Activated naive CD8-positive, alpha-beta T cell (primary cell): ENCODE data around the gene ZNF70.

Experiments
- H3K27ac Mint-ChIP-seq: one replicate; pipeline ENCODE4 v1.8.0; 2021; ENCODE audit warnings: mixed read lengths
- H3K27me3 Mint-ChIP-seq: one replicate; pipeline ENCODE4 v1.8.0; 2021; ENCODE audit warnings: mixed read lengths
- H3K36me3 Mint-ChIP-seq: one replicate; pipeline ENCODE4 v1.8.0; 2021; ENCODE audit warnings: mixed read lengths
- H3K4me1 Mint-ChIP-seq: one replicate; pipeline ENCODE4 v1.8.0; 2021; ENCODE audit warnings: low read depth, mixed read lengths
- H3K4me3 Mint-ChIP-seq: one replicate; pipeline ENCODE4 v1.8.0; 2021; ENCODE audit warnings: mild to moderate bottlenecking, mixed read lengths
- H3K9me3 Mint-ChIP-seq: one replicate; pipeline ENCODE4 v1.8.0; 2021; ENCODE audit warnings: low read depth, mixed read lengths

The ZNF70 gene

GRCh38 chr22:23704062-23704461, 46.9 kb downstream of the ZNF70 start:
- Mint-ChIP-seq H3K9me3 (peaks cover 8% of the 10 kb centered on the region), H3K27me3 (no peaks in the 10 kb centered on the region), H3K4me3 (peak overlapping the region; percentile 35), H3K4me1 (peaks cover 67% of the 10 kb centered on the region), H3K36me3 (peaks cover 67% of the 10 kb centered on the region), H3K27ac (peak overlapping the region; percentile 92)

GRCh38 chr22:23700706-23701105, 50.2 kb downstream of the ZNF70 start:
- peaks cover 49% of the 10 kb centered on the region for H3K36me3 Mint-ChIP-seq
- no peak overlapping the region for H3K4me3 Mint-ChIP-seq
- no peaks in the 10 kb centered on the region for H3K27me3 Mint-ChIP-seq
- peaks cover 8% of the 10 kb centered on the region for H3K9me3 Mint-ChIP-seq
- peaks cover 67% of the 10 kb centered on the region for H3K4me1 Mint-ChIP-seq
- H3K27ac Mint-ChIP-seq, result no peak overlapping the region

- Mint-ChIP-seq H3K27me3 (no peaks in the 10 kb centered on the region), H3K4me3 (peak overlapping the region; percentile 7), H3K27ac (no peak overlapping the region), H3K36me3 (peaks cover 35% of the 10 kb centered on the region), H3K4me1 (peaks cover 60% of the 10 kb centered on the region), H3K9me3 (peaks cover 8% of the 10 kb centered on the region)
These were observed 52.2 kb downstream of the ZNF70 start for GRCh38 chr22:23698673-23699235.

- Mint-ChIP-seq H3K27ac (peak overlapping the region; percentile 100), H3K36me3 (peaks cover 31% of the 10 kb centered on the region), H3K4me3 (peak overlapping the region; percentile 7), H3K27me3 (no peaks in the 10 kb centered on the region), H3K9me3 (peaks cover 8% of the 10 kb centered on the region), H3K4me1 (peaks cover 54% of the 10 kb centered on the region)
These were observed 52.8 kb downstream of the ZNF70 start for GRCh38 chr22:23698094-23698493.

GRCh38 chr22:23697031-23697970, 53.6 kb downstream of the ZNF70 start:
- H3K27me3 Mint-ChIP-seq, result no peaks in the 10 kb centered on the region
- H3K36me3 Mint-ChIP-seq, result peaks cover 29% of the 10 kb centered on the region
- peak overlapping the region; percentile 93 for H3K4me3 Mint-ChIP-seq
- peak overlapping the region; percentile 100 for H3K27ac Mint-ChIP-seq
- peaks cover 8% of the 10 kb centered on the region for H3K9me3 Mint-ChIP-seq
- H3K4me1 Mint-ChIP-seq, result peaks cover 50% of the 10 kb centered on the region

GRCh38 chr22:23696326-23696851, 54.5 kb downstream of the ZNF70 start:
- H3K4me3 Mint-ChIP-seq, result peak overlapping the region; percentile 93
- peaks cover 20% of the 10 kb centered on the region for H3K36me3 Mint-ChIP-seq
- peaks cover 8% of the 10 kb centered on the region for H3K9me3 Mint-ChIP-seq
- no peaks in the 10 kb centered on the region for H3K27me3 Mint-ChIP-seq
- H3K4me1 Mint-ChIP-seq, result peaks cover 44% of the 10 kb centered on the region
- H3K27ac Mint-ChIP-seq, result peak overlapping the region; percentile 100

- peaks cover 16% of the 10 kb centered on the region for H3K36me3 Mint-ChIP-seq
These were observed 55.2 kb downstream of the ZNF70 start for GRCh38 chr22:23695571-23696325.

GRCh38 chr22:23695141-23695540, 55.8 kb downstream of the ZNF70 start:
- H3K36me3 Mint-ChIP-seq, result peaks cover 10% of the 10 kb centered on the region
- peaks cover 7% of the 10 kb centered on the region for H3K9me3 Mint-ChIP-seq
- H3K27ac Mint-ChIP-seq, result peak overlapping the region; percentile 100
- peaks cover 42% of the 10 kb centered on the region for H3K4me1 Mint-ChIP-seq
- H3K27me3 Mint-ChIP-seq, result no peaks in the 10 kb centered on the region
- peak overlapping the region; percentile 51 for H3K4me3 Mint-ChIP-seq

More at GRCh38 chr22:23695571-23696325, 55.2 kb downstream of the ZNF70 start:
- Mint-ChIP-seq H3K27ac (peak overlapping the region; percentile 100), H3K4me1 (peaks cover 44% of the 10 kb centered on the region), H3K27me3 (no peaks in the 10 kb centered on the region), H3K9me3 (peaks cover 8% of the 10 kb centered on the region), H3K4me3 (peak overlapping the region; percentile 93)

GRCh38 chr22:23693979-23694680, 56.8 kb downstream of the ZNF70 start:
- H3K27me3 Mint-ChIP-seq, result no peaks in the 10 kb centered on the region
- no peak overlapping the region for H3K4me3 Mint-ChIP-seq
- H3K9me3 Mint-ChIP-seq, result no peaks in the 10 kb centered on the region
- peaks cover 4% of the 10 kb centered on the region for H3K36me3 Mint-ChIP-seq
- peaks cover 38% of the 10 kb centered on the region for H3K4me1 Mint-ChIP-seq
- H3K27ac Mint-ChIP-seq, result peak overlapping the region; percentile 85

- peaks cover 33% of the 10 kb centered on the region for H3K4me1 Mint-ChIP-seq
- H3K4me3 Mint-ChIP-seq, result no peak overlapping the region
- peak overlapping the region; percentile 66 for H3K27ac Mint-ChIP-seq
- no peaks in the 10 kb centered on the region for H3K9me3 Mint-ChIP-seq
- H3K27me3 Mint-ChIP-seq, result no peaks in the 10 kb centered on the region
- H3K36me3 Mint-ChIP-seq, result peaks cover 4% of the 10 kb centered on the region
These were observed 58.2 kb downstream of the ZNF70 start for GRCh38 chr22:23692598-23693291.

- Mint-ChIP-seq H3K4me3 (no peak overlapping the region), H3K27me3 (no peaks in the 10 kb centered on the region), H3K4me1 (peaks cover 31% of the 10 kb centered on the region), H3K27ac (no peak overlapping the region), H3K36me3 (peaks cover 4% of the 10 kb centered on the region), H3K9me3 (no peaks in the 10 kb centered on the region)
These were observed 59.0 kb downstream of the ZNF70 start for GRCh38 chr22:23691748-23692423.

GRCh38 chr22:23690713-23691112, 60.2 kb downstream of the ZNF70 start, which contains the start of gene RGL4:
RGL4 (plus strand) TSS chr22:23691013; CDS start chr22:23692031, 1,018 bp downstream.
- Mint-ChIP-seq H3K27me3 (no peaks in the 10 kb centered on the region), H3K27ac (no peak within 1 kb of the TSS), H3K36me3 (peaks cover 4% of the 10 kb centered on the region), H3K4me1 (peaks cover 22% of the 10 kb centered on the region), H3K9me3 (no peaks in the 10 kb centered on the region), H3K4me3 (no peak within 1 kb of the TSS)

GRCh38 chr22:23689414-23689813, 61.5 kb downstream of the ZNF70 start:
- H3K4me3 Mint-ChIP-seq, result no peak overlapping the region
- peaks cover 4% of the 10 kb centered on the region for H3K36me3 Mint-ChIP-seq
- H3K27ac Mint-ChIP-seq, result no peak overlapping the region
- no peaks in the 10 kb centered on the region for H3K9me3 Mint-ChIP-seq
- H3K27me3 Mint-ChIP-seq, result no peaks in the 10 kb centered on the region
- peaks cover 11% of the 10 kb centered on the region for H3K4me1 Mint-ChIP-seq
